ENCODE measurements around the gene WDFY1. TPM values are rescaled to one million over a fixed set of nuclear protein-coding genes. Genes with fewer than 3 reads are reported as not detected.

The WDFY1 gene
- total and polyA plus RNA-seq, 9 of the 15 experiments (the other 6 are each of a cell fraction or from before 2014, with no cell fraction given) = 5.4 to 27.6 (median 17.5) TPM

GRCh38 chr2:223901311-223901710 lies 43.8 kb downstream of the WDFY1 start (continued):
- TF ChIP-seq NR3C1 (CRISPR knock-in tag; IDR thresholded peaks at IDR 0.05) = no peak
- no peak for TF ChIP-seq RNF219 (CRISPR knock-in tag; IDR thresholded peaks at IDR 0.05)

GRCh38 chr2:223900531-223900930 lies 44.6 kb downstream of the WDFY1 start:
- Histone ChIP-seq H3K4me3 (no peak overlapping the region), H3K27me3 (ENCODE audit: control insufficient read depth in 2 of 2, insufficient read depth in 2 of 2, low read length in 2 of 2) (no peaks in the 10 kb centered on the region), H3K9ac (ENCODE audit: insufficient read depth in 1 of 2, low read depth in 2 of 2, low read length in 2 of 2) (no peak overlapping the region), H4K20me1 (replicated peaks; ENCODE audit: control insufficient read depth, insufficient read depth, low read length) (no peaks in the 10 kb centered on the region), H3K9me3 (replicated peaks; ENCODE audit: control insufficient read depth, insufficient read depth, low read depth, low read length) (no peaks in the 10 kb centered on the region), H3K27ac (ENCODE audit: extremely low read depth, low read depth, low read length) (no peak overlapping the region), H3K4me1 (replicated peaks in 1 of 2; ENCODE audit: control insufficient read depth in 2 of 2, insufficient read depth in 2 of 2, low read length in 2 of 2) (no peaks in the 10 kb centered on the region), H3K79me2 (ENCODE audit: control insufficient read depth, insufficient read depth, low read length) (no peaks in the 10 kb centered on the region), H3K9me1 (ENCODE audit: control insufficient read depth, insufficient read depth, low read length) (no peaks in the 10 kb centered on the region), H3K36me3 (ENCODE audit: control insufficient read depth, insufficient read depth, low read length) (peaks cover 20% of the 10 kb centered on the region; the same call in 2 of the 3 replicates), H2AFZ (ENCODE audit: low read depth, low read length) (no peak overlapping the region), H3K4me2 (ENCODE audit: insufficient read depth, low read length) (no peak overlapping the region)
- intact Hi-C loops (cut with micrococcal nuclease) = no loop called here
- no TSS peak for BruUV-seq (replicated peaks)
- DNase-seq (ENCODE audit: extremely low read depth in 1 of 4, low spot score in 3 of 4) = no peak
- ATAC-seq = no peak
- FAIRE-seq = no peak
- POLR2A ChIA-PET = no interaction called here
- WGBS (ENCODE audit: insufficient coverage, low coverage, missing lambda C conversion rate) = 46% methylated on average over 1 of the region's 1 CpG
- CTCF ChIA-PET (ENCODE audit: low intra/inter-chr PET ratio) = no interaction called here
- in situ Hi-C loops (cut with MboI) = no loop called here
- TF ChIP-seq CEBPB (tag; IDR thresholded peaks at IDR 0.05) (no peak), RBM25 (IDR thresholded peaks at IDR 0.05; ENCODE audit: low read depth, low read length, severe bottlenecking) (no peak), PATZ1 (CRISPR knock-in tag; IDR thresholded peaks at IDR 0.05; ENCODE audit: borderline replicate concordance) (no peak), SIN3B (IDR thresholded peaks at IDR 0.05; ENCODE audit: low read depth) (no peak), VEZF1 (CRISPR knock-in tag; IDR thresholded peaks at IDR 0.05) (no peak), LCOR (CRISPR knock-in tag; IDR thresholded peaks at IDR 0.05) (no peak), STAT6 (CRISPR knock-in tag; IDR thresholded peaks at IDR 0.05) (no peak), TARDBP (IDR thresholded peaks at IDR 0.05) (no peak), MCM5 (IDR thresholded peaks at IDR 0.05; ENCODE audit: low read depth) (no peak), KDM4B (IDR thresholded peaks at IDR 0.05; ENCODE audit: borderline replicate concordance in 2 of 2, low read depth in 1 of 2) (no peak), ZNF431 (CRISPR knock-in tag; IDR thresholded peaks at IDR 0.05) (no peak), RHOXF2B (CRISPR knock-in tag; conservative IDR thresholded peaks at IDR 0.05) (no peak)

All from K562 (cell line).